ENCODE results near the gene PYGB. TPM values are rescaled to one million over a fixed set of nuclear protein-coding genes. Genes with fewer than 3 reads are reported as not detected.

Gene PYGB
- total and polyA plus RNA-seq, 2 donors (not counting 1 experiment from before 2014, with no cell fraction given) = 22.5 to 30.6 TPM

DNA sequence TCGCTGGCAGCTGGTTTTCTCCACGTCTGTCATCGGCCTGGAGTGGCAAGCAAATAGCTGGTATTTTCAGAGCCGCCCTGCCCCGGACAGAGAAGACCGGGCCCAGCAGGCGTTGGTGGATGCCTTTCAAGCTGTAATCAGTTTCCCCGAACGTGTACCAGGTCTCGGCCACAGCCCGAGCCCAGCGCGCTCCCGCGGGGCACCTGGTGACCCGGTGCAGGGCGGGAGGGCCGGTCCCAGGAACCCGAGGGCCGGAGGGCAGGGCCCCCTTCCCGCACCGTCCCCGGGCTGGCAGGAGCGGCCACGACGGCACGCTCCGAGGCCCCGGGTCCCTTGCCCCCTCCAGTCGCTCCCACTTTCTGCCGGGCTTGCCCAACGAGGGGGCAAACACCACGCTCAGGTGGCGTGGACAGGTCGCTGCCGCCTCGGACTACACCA lies 348 bp upstream of the PYGB start:
- Histone ChIP-seq H4K20me1 (ENCODE audit: control insufficient read depth, insufficient read depth, low read length, poor library complexity, severe bottlenecking) (no peaks in the 10 kb centered on the region), H3K4me3 (ENCODE audit: control extremely low read depth in 1 of 5, extremely low read depth in 1 of 5, insufficient read depth in 1 of 5, low read depth in 2 of 5, low read length in 4 of 5) (peak overlapping the region; percentile 8 to 96 (median 88)), H2AFZ (ENCODE audit: insufficient read depth, low read depth, low read length, poor library complexity, severe bottlenecking) (peak overlapping the region; percentile 100), H3K36me3 (replicated peaks in 1 of 2; ENCODE audit: control extremely low read depth in 1 of 2, control insufficient read depth in 1 of 2, extremely low read depth in 1 of 2, insufficient read depth in 2 of 2, low read length in 1 of 2) (peaks cover 1 to 2% of the 10 kb centered on the region in 2 experiments), H3K79me2 (ENCODE audit: control insufficient read depth, insufficient read depth, low read length) (peaks cover 34% of the 10 kb centered on the region), H3K9ac (ENCODE audit: low read length) (peak overlapping the region; percentile 87), H3K27ac (ENCODE audit: low read length in 2 of 2) (peak overlapping the region in 1 of 2 donors; percentile 55), H3K27me3 (replicated peaks in 1 of 4; ENCODE audit: control extremely low read depth in 1 of 4, control insufficient read depth in 3 of 4, insufficient read depth in 4 of 4, low read length in 3 of 4) (peaks cover 0 to 9% (median 3%) of the 10 kb centered on the region in 4 experiments), H3K4me1 (ENCODE audit: control insufficient read depth in 2 of 2, insufficient read depth in 2 of 2, low read length in 2 of 2) (peaks cover 18 to 21% of the 10 kb centered on the region in 2 donors), H3K4me2 (replicated peaks; ENCODE audit: low read depth, low read length, poor library complexity, severe bottlenecking) (peak overlapping the region; percentile 86), H3K9me3 (ENCODE audit: control extremely low read depth in 1 of 3, control insufficient read depth in 2 of 3, insufficient read depth in 1 of 3, low read length in 2 of 3) (peaks cover 0 to 5% (median 0%) of the 10 kb centered on the region in 3 donors)
- under 1% methylated on average over 37 of the region's 37 CpGs for WGBS (ENCODE audit: insufficient coverage)
- Mint-ChIP-seq H3K9me3 (ENCODE audit: insufficient read depth) (peaks cover 6% of the 10 kb centered on the region), H3K27ac (peak overlapping the region; percentile 71), H3K4me3 (peak overlapping the region; percentile 96), H3K4me1 (peaks cover 31% of the 10 kb centered on the region), H3K27me3 (peaks cover 17% of the 10 kb centered on the region)
- intact Hi-C loops (cut with micrococcal nuclease) = loop anchor here (1.0 to 5.0 kb wide), 5 partner anchors 35 to 1890 kb away; partner anchors contain the start of genes ACSS1, GINS1 and ZNF337
- POLR2A ChIA-PET = interaction anchor here (0.8 to 1.1 kb wide), 2 partner anchors 33 to 34 kb away, joined by 3 to 5 read pairs; no protein-coding TSS in a partner anchor
- peak; percentile 46 for ATAC-seq (ENCODE audit: low read depth)
- TF ChIP-seq, protein P1, sequence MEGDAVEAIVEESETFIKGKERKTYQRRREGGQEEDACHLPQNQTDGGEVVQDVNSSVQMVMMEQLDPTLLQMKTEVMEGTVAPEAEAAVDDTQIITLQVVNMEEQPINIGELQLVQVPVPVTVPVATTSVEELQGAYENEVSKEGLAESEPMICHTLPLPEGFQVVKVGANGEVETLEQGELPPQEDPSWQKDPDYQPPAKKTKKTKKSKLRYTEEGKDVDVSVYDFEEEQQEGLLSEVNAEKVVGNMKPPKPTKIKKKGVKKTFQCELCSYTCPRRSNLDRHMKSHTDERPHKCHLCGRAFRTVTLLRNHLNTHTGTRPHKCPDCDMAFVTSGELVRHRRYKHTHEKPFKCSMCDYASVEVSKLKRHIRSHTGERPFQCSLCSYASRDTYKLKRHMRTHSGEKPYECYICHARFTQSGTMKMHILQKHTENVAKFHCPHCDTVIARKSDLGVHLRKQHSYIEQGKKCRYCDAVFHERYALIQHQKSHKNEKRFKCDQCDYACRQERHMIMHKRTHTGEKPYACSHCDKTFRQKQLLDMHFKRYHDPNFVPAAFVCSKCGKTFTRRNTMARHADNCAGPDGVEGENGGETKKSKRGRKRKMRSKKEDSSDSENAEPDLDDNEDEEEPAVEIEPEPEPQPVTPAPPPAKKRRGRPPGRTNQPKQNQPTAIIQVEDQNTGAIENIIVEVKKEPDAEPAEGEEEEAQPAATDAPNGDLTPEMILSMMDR (IDR thresholded peaks at IDR 0.05) = no peak
- no peak for TF ChIP-seq EZH2 (IDR thresholded peaks at IDR 0.05; ENCODE audit: borderline replicate concordance, insufficient read depth, low read depth, low read length, poor library complexity, severe bottlenecking)
- DNase-seq = no peak
- CTCF ChIA-PET = interaction anchor here (0.5 to 1.8 kb wide), 5 partner anchors 52 to 254 kb away, joined by 3 to 7 read pairs (median 4); partner anchors contain the start of genes ACSS1 and ENTPD6

DNA sequence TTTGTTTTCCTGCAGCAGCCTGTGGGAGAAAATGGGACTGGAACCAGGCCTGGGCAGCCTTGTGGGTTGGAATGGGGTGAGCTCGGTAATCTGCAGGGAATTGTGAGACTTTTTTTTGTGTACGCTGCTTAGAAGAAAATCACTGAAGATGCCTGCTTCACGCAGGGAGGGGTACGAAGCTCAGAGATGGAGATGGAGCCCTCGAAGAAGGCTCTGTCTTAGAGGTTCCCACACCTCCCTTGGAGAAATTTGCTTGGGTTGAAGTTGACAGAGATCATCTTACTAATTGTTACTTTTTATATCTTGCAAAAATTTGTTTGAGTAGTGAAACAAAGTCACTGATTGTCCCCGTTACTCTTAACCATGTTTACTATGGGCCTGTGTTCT lies 894 bp downstream of the PYGB start:
- H3K4me1 Mint-ChIP-seq = peaks cover 31% of the 10 kb centered on the region
- TF ChIP-seq EZH2 (IDR thresholded peaks at IDR 0.05; ENCODE audit: borderline replicate concordance, insufficient read depth, low read depth, low read length, poor library complexity, severe bottlenecking) = no peak
- TF ChIP-seq, protein P1 (IDR thresholded peaks at IDR 0.05) = no peak
- WGBS (ENCODE audit: insufficient coverage) = 10% methylated on average over 2 of the region's 6 CpGs
- Histone ChIP-seq H3K9me3 (ENCODE audit: control extremely low read depth in 1 of 3, control insufficient read depth in 2 of 3, insufficient read depth in 1 of 3, low read length in 2 of 3) (peaks cover 0 to 1% (median 0%) of the 10 kb centered on the region in 3 donors), H2AFZ (ENCODE audit: insufficient read depth, low read depth, low read length, poor library complexity, severe bottlenecking) (peak overlapping the region; percentile 100), H3K9ac (ENCODE audit: low read length) (peak overlapping the region; percentile 87), H3K4me3 (ENCODE audit: control extremely low read depth in 1 of 5, extremely low read depth in 1 of 5, insufficient read depth in 1 of 5, low read depth in 2 of 5, low read length in 4 of 5) (peak overlapping the region in 4 of 5 experiments; percentile 43 to 94 (median 82)), H3K27me3 (replicated peaks in 1 of 4; ENCODE audit: control extremely low read depth in 1 of 4, control insufficient read depth in 3 of 4, insufficient read depth in 4 of 4, low read length in 3 of 4) (peaks cover 0 to 8% (median 3%) of the 10 kb centered on the region in 4 experiments), H3K27ac (ENCODE audit: low read length in 2 of 2) (no peak overlapping the region), H3K36me3 (replicated peaks in 1 of 2; ENCODE audit: control extremely low read depth in 1 of 2, control insufficient read depth in 1 of 2, extremely low read depth in 1 of 2, insufficient read depth in 2 of 2, low read length in 1 of 2) (peaks cover 1 to 2% of the 10 kb centered on the region in 2 experiments), H3K4me2 (replicated peaks; ENCODE audit: low read depth, low read length, poor library complexity, severe bottlenecking) (peak overlapping the region; percentile 86), H3K4me1 (ENCODE audit: control insufficient read depth in 2 of 2, insufficient read depth in 2 of 2, low read length in 2 of 2) (peaks cover 18 to 21% of the 10 kb centered on the region in 2 donors), H3K79me2 (ENCODE audit: control insufficient read depth, insufficient read depth, low read length) (peaks cover 38% of the 10 kb centered on the region), H4K20me1 (ENCODE audit: control insufficient read depth, insufficient read depth, low read length, poor library complexity, severe bottlenecking) (no peaks in the 10 kb centered on the region)
- H3K27me3 Mint-ChIP-seq = peaks cover 6% of the 10 kb centered on the region
- intact Hi-C loops (cut with micrococcal nuclease) = loop anchor here (1.0 to 5.0 kb wide), 6 partner anchors 34 to 1891 kb away; partner anchors contain the start of genes ABHD12, ENTPD6, GINS1 and NANP
- H3K9me3 Mint-ChIP-seq (ENCODE audit: insufficient read depth) = no peaks in the 10 kb centered on the region
- CTCF ChIA-PET = interaction anchor here (1.0 to 1.1 kb wide), 2 partner anchors 121 to 150 kb away, joined by 3 read pairs; no protein-coding TSS in a partner anchor
- H3K27ac Mint-ChIP-seq = peak overlapping the region; percentile 76
- ATAC-seq (ENCODE audit: low read depth) (no peak), DNase-seq (no peak)
- peak overlapping the region; percentile 89 for H3K4me3 Mint-ChIP-seq
- POLR2A ChIA-PET = no interaction called here

All from B cell (primary cell).